OCI-LY3 (cell line): ENCODE measurements around the gene CACNA2D1.

Experiments used
- H2AFZ ChIP-seq: fragments of 200-600, 300-600 bp; shearing (Covaris generic); 2 replicates; pipeline ENCODE4 v1.6.0; 2014; ENCODE audit warnings: antibody characterized with exemption, low read depth, low read length
- H3K27ac ChIP-seq: fragments of 200-600, 300-600 bp; sonication (generic); 2 replicates; pipeline ENCODE4 v1.5.1; 2014; ENCODE audit warnings: mild to moderate bottlenecking, low read length, moderate library complexity, mixed read lengths
- H3K27me3 ChIP-seq: fragments of 200-600, 300-600 bp; sonication (generic); 2 replicates; pipeline ENCODE4 v1.6.1; 2014; ENCODE audit warnings: low read depth, low read length, mixed read lengths
- H3K36me3 ChIP-seq: fragments of 200-600, 300-600 bp; sonication (generic); replicated peaks from 2 replicates; pipeline ENCODE3; 2014; ENCODE audit warnings: low read depth, low read length, mixed read lengths
- H3K4me1 ChIP-seq: fragments of 300-600, 200-600 bp; sonication (generic); 2 replicates; pipeline ENCODE4 v1.6.1; 2014; ENCODE audit warnings: low read length, mixed read lengths
- H3K4me2 ChIP-seq: fragments of 200-600, 300-600 bp; sonication (generic); 2 replicates; pipeline ENCODE4 v1.6.1; 2014; ENCODE audit warnings: low read length, mixed read lengths
- H3K4me3 ChIP-seq: fragments of 300-600, 200-600 bp; sonication (generic); 2 replicates; pipeline ENCODE4 v1.5.1; 2014; ENCODE audit warnings: antibody characterized with exemption, mild to moderate bottlenecking, low read length, moderate library complexity
- H3K79me2 ChIP-seq: fragments of 300-600, 200-600 bp; shearing (Covaris generic); 2 replicates; pipeline ENCODE4 v1.6.1; 2014; ENCODE audit warnings: mild to moderate bottlenecking, low read length, mixed read lengths
- H3K9ac ChIP-seq: fragments of 300-600, 200-600 bp; shearing (Covaris generic); 2 replicates; pipeline ENCODE4 v1.6.0; 2014; ENCODE audit warnings: mild to moderate bottlenecking, low read length, moderate library complexity
- H3K9me3 ChIP-seq: fragments of 200-600, 300-600 bp; shearing (Covaris generic); 2 replicates; pipeline ENCODE4 v1.6.1; 2014; ENCODE audit warnings: low read length, mixed read lengths; ENCODE audit not compliant: insufficient read depth
- H4K20me1 ChIP-seq: fragments of 200-600, 300-600 bp; sonication (generic); 2 replicates; pipeline ENCODE4 v1.6.1; 2016; ENCODE audit warnings: low read length, mixed read lengths; ENCODE audit not compliant: insufficient read depth
- EZH2phosphoT487 ChIP-seq: fragments of 200-600 bp; shearing (Covaris generic); IDR thresholded peaks from 2 replicates; pipeline ENCODE4 v1.6.1; 2018; ENCODE audit warnings: antibody characterized with exemption, mixed run types, low read depth
- TF ChIP-seq, protein P1 (sequence below): fragments of 200-600, 300-600 bp; sonication (generic); IDR thresholded peaks from 2 replicates; pipeline ENCODE4 v1.5.1; 2014; ENCODE audit warnings: antibody characterized with exemption, low read length, low read depth

The CACNA2D1 gene

DNA sequence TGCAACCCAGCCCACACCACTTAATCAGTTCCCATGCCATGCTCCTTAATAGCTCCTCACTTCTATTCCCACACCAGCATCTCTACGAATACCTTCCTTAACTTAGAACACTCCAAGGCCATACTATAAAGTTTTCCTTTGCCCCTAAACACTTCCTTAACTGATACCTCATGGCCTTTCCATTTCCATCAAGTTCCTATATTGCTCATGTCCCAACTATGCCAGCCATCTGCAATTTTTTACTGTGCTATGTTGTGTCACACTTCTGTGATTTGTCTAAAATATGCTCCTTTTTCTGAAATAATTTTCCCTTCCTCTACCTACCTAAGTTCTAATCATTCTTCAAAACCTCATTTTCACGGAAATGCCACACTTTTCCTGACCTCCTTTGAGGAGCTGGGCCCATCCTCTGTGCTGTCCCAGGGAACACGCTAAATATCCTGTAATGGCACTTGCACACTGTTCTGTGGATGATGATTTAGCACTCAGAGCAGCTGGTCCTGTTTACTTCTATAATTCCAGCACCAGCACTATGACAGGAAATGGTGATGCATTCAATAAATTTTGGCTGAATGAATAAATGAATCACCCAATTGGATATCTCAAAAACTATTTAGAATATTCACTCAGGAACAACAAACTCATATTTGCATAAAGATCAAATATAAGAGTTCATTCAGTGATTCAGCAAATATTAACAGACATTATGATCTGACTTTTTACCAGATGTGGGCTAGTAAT lies 407.3 kb downstream of the CACNA2D1 start:
- Histone ChIP-seq H2AFZ (no peak overlapping the region), H3K27me3 (no peaks in the 10 kb centered on the region), H3K9me3 (no peaks in the 10 kb centered on the region), H3K4me3 (no peak overlapping the region), H3K4me1 (peaks cover 12% of the 10 kb centered on the region), H3K36me3 (no peaks in the 10 kb centered on the region), H3K4me2 (no peak overlapping the region), H4K20me1 (no peaks in the 10 kb centered on the region), H3K9ac (no peak overlapping the region), H3K79me2 (no peaks in the 10 kb centered on the region), H3K27ac (no peak overlapping the region)
- TF ChIP-seq, protein P1, sequence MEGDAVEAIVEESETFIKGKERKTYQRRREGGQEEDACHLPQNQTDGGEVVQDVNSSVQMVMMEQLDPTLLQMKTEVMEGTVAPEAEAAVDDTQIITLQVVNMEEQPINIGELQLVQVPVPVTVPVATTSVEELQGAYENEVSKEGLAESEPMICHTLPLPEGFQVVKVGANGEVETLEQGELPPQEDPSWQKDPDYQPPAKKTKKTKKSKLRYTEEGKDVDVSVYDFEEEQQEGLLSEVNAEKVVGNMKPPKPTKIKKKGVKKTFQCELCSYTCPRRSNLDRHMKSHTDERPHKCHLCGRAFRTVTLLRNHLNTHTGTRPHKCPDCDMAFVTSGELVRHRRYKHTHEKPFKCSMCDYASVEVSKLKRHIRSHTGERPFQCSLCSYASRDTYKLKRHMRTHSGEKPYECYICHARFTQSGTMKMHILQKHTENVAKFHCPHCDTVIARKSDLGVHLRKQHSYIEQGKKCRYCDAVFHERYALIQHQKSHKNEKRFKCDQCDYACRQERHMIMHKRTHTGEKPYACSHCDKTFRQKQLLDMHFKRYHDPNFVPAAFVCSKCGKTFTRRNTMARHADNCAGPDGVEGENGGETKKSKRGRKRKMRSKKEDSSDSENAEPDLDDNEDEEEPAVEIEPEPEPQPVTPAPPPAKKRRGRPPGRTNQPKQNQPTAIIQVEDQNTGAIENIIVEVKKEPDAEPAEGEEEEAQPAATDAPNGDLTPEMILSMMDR, result no peak
- TF ChIP-seq EZH2phosphoT487, result no peak

DNA sequence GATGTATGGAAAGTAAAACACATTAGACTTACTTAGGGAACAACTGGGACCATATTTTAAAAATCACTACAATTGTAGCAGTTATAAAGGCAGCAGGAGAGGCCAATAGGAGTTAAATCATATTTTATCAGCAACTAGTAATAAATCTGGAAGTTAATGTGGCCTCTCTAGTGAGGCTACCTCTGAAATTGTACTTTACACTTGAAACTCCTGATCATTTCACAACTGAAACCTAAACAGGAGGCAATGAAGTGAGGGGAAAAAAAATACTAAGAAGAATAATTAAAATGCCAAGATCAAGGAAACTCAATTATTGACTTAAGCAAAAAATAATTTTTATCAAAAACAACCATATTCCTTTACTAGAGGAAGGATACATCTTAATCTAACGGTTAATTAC lies 408.1 kb downstream of the CACNA2D1 start:
- no peak overlapping the region for H3K27ac ChIP-seq
- H2AFZ ChIP-seq, result no peak overlapping the region
- no peak overlapping the region for H3K4me3 ChIP-seq
- no peaks in the 10 kb centered on the region for H3K79me2 ChIP-seq
- H3K36me3 ChIP-seq, result no peaks in the 10 kb centered on the region
- H3K9me3 ChIP-seq, result no peaks in the 10 kb centered on the region
- H3K27me3 ChIP-seq, result no peaks in the 10 kb centered on the region
- no peaks in the 10 kb centered on the region for H4K20me1 ChIP-seq
- H3K9ac ChIP-seq, result no peak overlapping the region
- peaks cover 12% of the 10 kb centered on the region for H3K4me1 ChIP-seq
- no peak overlapping the region for H3K4me2 ChIP-seq
- TF ChIP-seq EZH2phosphoT487, result no peak
- TF ChIP-seq, protein P1, result no peak

DNA sequence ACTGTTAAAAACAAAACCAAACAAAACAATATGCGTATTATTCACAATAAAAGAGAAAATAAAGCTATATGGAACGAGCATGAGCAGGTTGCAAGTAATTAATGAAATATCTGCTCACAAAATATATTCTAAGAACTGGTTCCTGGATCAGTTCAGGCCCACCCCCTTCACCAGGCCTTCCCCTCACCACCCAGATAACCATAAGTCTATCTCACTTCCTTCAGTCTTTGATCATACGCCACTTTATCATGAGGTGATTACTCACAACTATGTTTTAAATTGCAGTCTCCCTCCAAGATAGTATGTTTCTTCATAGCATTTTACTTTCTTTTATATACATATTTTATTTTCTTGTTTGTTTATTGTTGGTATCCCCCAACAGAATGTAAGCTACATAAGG lies 410.7 kb downstream of the CACNA2D1 start:
- H3K27ac ChIP-seq, result no peak overlapping the region
- H3K9ac ChIP-seq, result no peak overlapping the region
- H3K79me2 ChIP-seq, result no peaks in the 10 kb centered on the region
- H2AFZ ChIP-seq, result no peak overlapping the region; the same call in 1 of the 2 replicates
- H3K4me3 ChIP-seq, result no peak overlapping the region
- H3K27me3 ChIP-seq, result no peaks in the 10 kb centered on the region
- TF ChIP-seq, protein P1, result no peak
- no peak for TF ChIP-seq EZH2phosphoT487
- no peaks in the 10 kb centered on the region for H3K36me3 ChIP-seq
- H4K20me1 ChIP-seq, result no peaks in the 10 kb centered on the region
- no peak overlapping the region for H3K4me2 ChIP-seq
- H3K9me3 ChIP-seq, result no peaks in the 10 kb centered on the region
- peaks cover 12% of the 10 kb centered on the region for H3K4me1 ChIP-seq

DNA sequence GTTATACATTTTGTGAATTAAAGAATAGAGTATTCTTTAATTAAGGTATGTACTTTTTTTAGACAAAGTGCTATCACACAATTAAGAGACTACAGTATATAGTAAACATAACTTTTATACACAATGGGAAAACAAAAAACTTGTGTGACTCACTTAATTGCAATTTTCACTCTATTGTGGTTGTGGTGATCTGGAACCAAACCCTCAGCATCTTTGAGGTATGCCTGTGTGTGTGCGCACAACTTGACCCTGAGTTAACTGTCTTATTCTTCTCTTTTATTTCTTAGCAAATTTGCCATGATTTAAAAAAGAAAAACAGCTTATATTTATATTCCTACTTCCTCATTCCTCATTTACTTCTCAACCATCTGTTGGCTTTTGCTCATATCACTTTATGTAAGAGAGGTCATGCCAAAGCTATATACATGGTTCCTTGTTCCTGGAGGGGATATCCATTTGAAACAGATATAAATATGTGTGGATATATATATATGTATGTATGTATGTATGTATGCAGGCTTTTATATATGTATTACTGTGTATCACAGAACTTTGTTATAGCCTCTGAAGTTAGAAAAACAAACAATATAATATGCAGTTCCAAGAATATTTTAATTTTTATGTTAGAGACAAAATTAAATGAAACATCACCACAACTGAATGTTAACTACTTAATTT lies 414.2 kb downstream of the CACNA2D1 start:
- Histone ChIP-seq H3K36me3 (no peaks in the 10 kb centered on the region), H3K27me3 (no peaks in the 10 kb centered on the region), H4K20me1 (no peaks in the 10 kb centered on the region), H3K4me2 (no peak overlapping the region), H3K27ac (no peak overlapping the region), H3K79me2 (no peaks in the 10 kb centered on the region), H3K9ac (no peak overlapping the region), H2AFZ (no peak overlapping the region), H3K9me3 (no peaks in the 10 kb centered on the region), H3K4me1 (peaks cover 4% of the 10 kb centered on the region; the same call in 1 of the 2 replicates), H3K4me3 (no peak overlapping the region)
- TF ChIP-seq, protein P1, result no peak
- TF ChIP-seq EZH2phosphoT487, result no peak
